Panc1 (cell line): Measurements from ENCODE around the gene OR5A1. TPM values are rescaled to one million over a fixed set of nuclear protein-coding genes. Genes with fewer than 3 reads are reported as not detected.

ENCODE experiments used
- ATAC-seq: fragments of 200-7000 bp; cut with Tn5 transposase; 2 replicates; pipeline ENCODE4 v1.9.1; 2020; ENCODE audit warnings: mild to moderate bottlenecking, moderate library complexity
- BruUV-seq: library from RNA; stranded (reverse); fragments of 400-500 nt; replicated peaks from 2 replicates; lab custom pipeline; 2021; lab: Mats Ljungman, UMichigan
- CTCF ChIA-PET: fragments of 300-600 bp; sonication (Branson Sonifier 250); formaldehyde crosslinking; loops from one replicate; lab custom pipeline; 2022; ENCODE audit warnings: antibody characterized with exemption; lab: Charles Lee
- POLR2A ChIA-PET: fragments of 300-600 bp; sonication (Branson Sonifier 250); formaldehyde crosslinking; loops from one replicate; lab custom pipeline; 2022; ENCODE audit warnings: antibody characterized with exemption; lab: Charles Lee
- DNase-seq: peaks from one replicate; pipeline ENCODE4 v3.0.0-alpha.2; 2010; ENCODE audit warnings: low read depth, low spot score
- H3K27ac ChIP-seq: 2 replicates; pipeline ENCODE4 v1.5.1; 2011; ENCODE audit warnings: mild to moderate bottlenecking, low read length, inconsistent platforms
- H3K27me3 ChIP-seq: fragments of 200-500 bp; sonication (Bioruptor generic); 2 replicates; pipeline ENCODE4 v1.6.0; 2014; ENCODE audit warnings: low read length, inconsistent platforms; ENCODE audit not compliant: control insufficient read depth, insufficient read depth
- H3K36me3 ChIP-seq: fragments of 200-500 bp; sonication (Bioruptor generic); 2 replicates; pipeline ENCODE4 v1.5.1; 2014; ENCODE audit warnings: inconsistent platforms, mild to moderate bottlenecking, low read length, moderate library complexity; ENCODE audit not compliant: control insufficient read depth, insufficient read depth
- H3K4me1 ChIP-seq: 2 replicates; pipeline ENCODE4 v1.5.1; 2011; ENCODE audit warnings: inconsistent platforms, mild to moderate bottlenecking, low read length, moderate library complexity; ENCODE audit not compliant: control insufficient read depth, insufficient read depth
- H3K4me3 ChIP-seq, 2 experiments: 2 replicates each; pipeline ENCODE4 v1.5.1; 2011 to 2012; ENCODE audit warnings: low read depth in 2 of 2, low read length in 2 of 2, mild to moderate bottlenecking in 2 of 2, inconsistent platforms in 1 of 2, moderate library complexity in 1 of 2
- H3K9me3 ChIP-seq: fragments of 200-500 bp; sonication (Bioruptor generic); 2 replicates; pipeline ENCODE4 v1.5.1; 2014; ENCODE audit warnings: low read depth, mild to moderate bottlenecking, inconsistent platforms, low read length, moderate library complexity; ENCODE audit not compliant: control insufficient read depth, insufficient read depth
- CTCF ChIP-seq: fragments of 450-650 bp; IDR thresholded peaks from 2 replicates; pipeline ENCODE4 v1.5.1; 2017; ENCODE audit warnings: mild to moderate bottlenecking
- POLR2AphosphoS5 ChIP-seq: IDR thresholded peaks from 2 replicates; pipeline ENCODE4 v1.6.1; 2012; ENCODE audit warnings: mild to moderate bottlenecking, low read depth, low read length, moderate library complexity
- REST ChIP-seq, 2 experiments: IDR thresholded peaks; 2 replicates each; pipeline ENCODE4 v1.6.1; 2011 to 2012; ENCODE audit warnings: low read depth in 2 of 2, control low read depth in 1 of 2, low read length in 1 of 2, mild to moderate bottlenecking in 1 of 2, moderate library complexity in 1 of 2; ENCODE audit not compliant: insufficient read depth in 1 of 2
- SIN3A ChIP-seq: IDR thresholded peaks from 2 replicates; pipeline ENCODE4 v1.6.1; 2012; ENCODE audit warnings: low read depth, mild to moderate bottlenecking, low read length, moderate library complexity, borderline replicate concordance; ENCODE audit not compliant: insufficient read depth
- TCF7L2 ChIP-seq: IDR thresholded peaks from 2 replicates; pipeline ENCODE4 v1.6.1; 2011; ENCODE audit warnings: mild to moderate bottlenecking, low read depth, low read length, inconsistent platforms
- in situ Hi-C: cut with HindIII; loops from 2 replicates; pipeline ENCODE4 v1.10.0; 2016; ENCODE audit warnings: low sequenced_read_pairs, low pct_unique_long_range_greater_than_20kb
- intact Hi-C: fragments of 100-400 bp; cut with micrococcal nuclease; formaldehyde crosslinking; loops from one replicate; pipeline ENCODE4 v1.10.0; 2022; ENCODE audit not compliant: unreplicated experiment
- total RNA-seq: library from RNA; stranded (reverse); gene quantifications from one replicate; pipeline ENCODE4 v1.2.1, GENCODE V29; 2021; ENCODE audit not compliant: unreplicated experiment

The OR5A1 gene
- total RNA-seq, 1 experiment from 2014 or later = not detected

GRCh38 chr11:59475176-59475575 lies 38.9 kb downstream of the OR5A1 start:
- no peak overlapping the region for H3K27ac ChIP-seq
- H3K36me3 ChIP-seq = no peaks in the 10 kb centered on the region
- CTCF ChIA-PET = no interaction called here
- H3K4me3 ChIP-seq = no peak overlapping the region
- no peak for ATAC-seq
- TF ChIP-seq SIN3A (no peak), CTCF (no peak), REST (IDR thresholded peaks at IDR 0.05; ENCODE audit: insufficient read depth in 1 of 2, low read depth in 2 of 2, low read length in 1 of 2) (no peak), TCF7L2 (no peak), POLR2AphosphoS5 (no peak)
- no peak for DNase-seq
- H3K4me1 ChIP-seq = no peaks in the 10 kb centered on the region
- in situ Hi-C loops = no loop called here
- POLR2A ChIA-PET = interaction anchor here (0.6 kb wide), 1 partner anchor 16 kb away, joined by 7 read pairs; no protein-coding TSS in a partner anchor
- intact Hi-C loops = no loop called here
- BruUV-seq = no TSS peak
- H3K9me3 ChIP-seq = no peaks in the 10 kb centered on the region
- peaks cover 4% of the 10 kb centered on the region for H3K27me3 ChIP-seq

GRCh38 chr11:59479906-59480305 lies 43.6 kb downstream of the OR5A1 start:
- intact Hi-C loops (no loop called here), in situ Hi-C loops (no loop called here)
- ATAC-seq = no peak
- BruUV-seq = no TSS peak
- no peak for DNase-seq
- ChIA-PET POLR2A (interaction anchor here (0.5 kb wide), 1 partner anchor 19 kb away, joined by 3 read pairs; no protein-coding TSS in a partner anchor), CTCF (interaction anchor here (0.6 kb wide), 1 partner anchor 214 kb away, joined by 3 read pairs; no protein-coding TSS in a partner anchor)
- Histone ChIP-seq H3K4me1 (no peaks in the 10 kb centered on the region), H3K27me3 (peaks cover 4% of the 10 kb centered on the region; the same call in 1 of the 2 replicates), H3K4me3 (no peak overlapping the region), H3K27ac (no peak overlapping the region), H3K36me3 (no peaks in the 10 kb centered on the region), H3K9me3 (no peaks in the 10 kb centered on the region)
- TF ChIP-seq REST (IDR thresholded peaks at IDR 0.05; ENCODE audit: insufficient read depth in 1 of 2, low read depth in 2 of 2, low read length in 1 of 2) = no peak
- no peak for TF ChIP-seq CTCF
- TF ChIP-seq POLR2AphosphoS5 = no peak
- no peak for TF ChIP-seq SIN3A
- TF ChIP-seq TCF7L2 = no peak
